NB4 (cell line): ENCODE results near the gene LRRC27.

Experiments used
- MYC ChIP-seq: IDR thresholded peaks from 2 replicates; pipeline ENCODE4 v1.6.1; 2011; ENCODE audit warnings: low read depth, low read length
- POLR2A ChIP-seq: IDR thresholded peaks from 2 replicates; pipeline ENCODE4 v1.6.1; 2011; ENCODE audit warnings: mild to moderate bottlenecking; ENCODE audit not compliant: insufficient read length; ENCODE audit errors: extremely low read depth
- TF ChIP-seq, protein P1 (sequence below): IDR thresholded peaks from one replicate; pipeline ENCODE4 v1.5.1; 2012; ENCODE audit warnings: low read depth, low read length
- TF ChIP-seq, protein P2 (sequence below): IDR thresholded peaks from 2 replicates; pipeline ENCODE4 v1.6.1; 2011; ENCODE audit warnings: low read depth, low read length

DNA sequence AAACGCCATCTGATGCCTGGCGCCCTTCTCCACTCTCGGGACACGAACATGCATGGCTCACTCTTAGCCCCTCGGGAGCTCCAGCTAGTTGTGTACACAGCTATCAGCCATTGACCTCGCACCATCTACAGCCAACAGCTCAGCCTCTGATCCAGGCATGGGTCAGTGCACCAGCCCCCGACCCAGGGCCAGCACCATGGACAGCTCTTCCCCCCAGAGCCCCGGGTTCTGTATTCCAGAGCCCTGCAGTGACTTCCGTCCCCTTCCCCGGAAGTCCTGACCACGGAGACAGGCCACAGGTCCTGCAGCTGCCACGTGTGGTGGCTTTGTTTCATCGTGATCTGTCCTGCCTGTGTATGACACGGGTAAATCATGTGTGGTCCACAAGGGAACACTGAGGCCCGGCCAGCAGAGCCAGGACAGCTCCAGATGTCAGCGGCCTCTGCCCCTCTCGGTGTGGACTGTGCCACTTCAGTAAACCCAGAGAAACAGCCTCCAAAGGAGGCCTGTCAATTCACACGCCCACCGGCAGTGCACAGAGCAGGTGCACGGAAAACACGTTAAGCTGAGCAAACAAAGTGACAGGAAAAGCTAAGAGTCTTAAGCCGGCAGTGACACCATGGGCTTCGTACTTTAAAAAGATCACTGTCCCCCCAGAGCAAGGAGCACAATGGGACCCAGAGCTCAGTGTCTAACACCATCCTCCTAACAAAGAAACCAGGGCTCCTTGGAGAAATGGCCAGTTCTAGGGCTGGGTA, 37.3 kb upstream of the LRRC27 start:
- TF ChIP-seq, protein P1, sequence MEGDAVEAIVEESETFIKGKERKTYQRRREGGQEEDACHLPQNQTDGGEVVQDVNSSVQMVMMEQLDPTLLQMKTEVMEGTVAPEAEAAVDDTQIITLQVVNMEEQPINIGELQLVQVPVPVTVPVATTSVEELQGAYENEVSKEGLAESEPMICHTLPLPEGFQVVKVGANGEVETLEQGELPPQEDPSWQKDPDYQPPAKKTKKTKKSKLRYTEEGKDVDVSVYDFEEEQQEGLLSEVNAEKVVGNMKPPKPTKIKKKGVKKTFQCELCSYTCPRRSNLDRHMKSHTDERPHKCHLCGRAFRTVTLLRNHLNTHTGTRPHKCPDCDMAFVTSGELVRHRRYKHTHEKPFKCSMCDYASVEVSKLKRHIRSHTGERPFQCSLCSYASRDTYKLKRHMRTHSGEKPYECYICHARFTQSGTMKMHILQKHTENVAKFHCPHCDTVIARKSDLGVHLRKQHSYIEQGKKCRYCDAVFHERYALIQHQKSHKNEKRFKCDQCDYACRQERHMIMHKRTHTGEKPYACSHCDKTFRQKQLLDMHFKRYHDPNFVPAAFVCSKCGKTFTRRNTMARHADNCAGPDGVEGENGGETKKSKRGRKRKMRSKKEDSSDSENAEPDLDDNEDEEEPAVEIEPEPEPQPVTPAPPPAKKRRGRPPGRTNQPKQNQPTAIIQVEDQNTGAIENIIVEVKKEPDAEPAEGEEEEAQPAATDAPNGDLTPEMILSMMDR, result no peak
- TF ChIP-seq POLR2A, result no peak
- TF ChIP-seq, protein P2, sequence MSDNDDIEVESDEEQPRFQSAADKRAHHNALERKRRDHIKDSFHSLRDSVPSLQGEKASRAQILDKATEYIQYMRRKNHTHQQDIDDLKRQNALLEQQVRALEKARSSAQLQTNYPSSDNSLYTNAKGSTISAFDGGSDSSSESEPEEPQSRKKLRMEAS, result no peak
- 0 out of 2 replicates have a peak, but pooled peaks have one; percentile 9 for TF ChIP-seq MYC
